HepG2 (cell line): ENCODE results near the gene BRD2. TPM values are rescaled to one million over a fixed set of nuclear protein-coding genes. Genes with fewer than 3 reads are reported as not detected.

ENCODE experiments used
- DZIP1 ChIP-seq: sonication (generic); formaldehyde crosslinking; IDR thresholded peaks from 2 replicates; pipeline ENCODE4 v1.5.0; 2020; ENCODE audit warnings: mild to moderate bottlenecking, missing genetic modification reagents
- EP300 ChIP-seq, 3 experiments: sonication (generic) in 1 of 3; formaldehyde crosslinking in 1 of 3; IDR thresholded peaks; 2 replicates each; pipeline versions ENCODE4 v1.5.1 to v1.6.1; 2011 to 2020; ENCODE audit warnings: low read depth in 2 of 3, low read length in 2 of 3, borderline replicate concordance in 1 of 3, improper control_type of control experiment in 1 of 3, mild to moderate bottlenecking in 1 of 3, missing genetic modification reagents in 1 of 3, moderate library complexity in 1 of 3
- FOXA3 ChIP-seq: IDR thresholded peaks from 2 replicates; pipeline ENCODE4 v1.6.1; 2016; ENCODE audit warnings: missing genetic modification reagents, missing compliant biosample characterization
- GABPB1 ChIP-seq: IDR thresholded peaks from 2 replicates; pipeline ENCODE4 v1.6.1; 2016; ENCODE audit warnings: mild to moderate bottlenecking, missing genetic modification reagents, moderate library complexity, missing compliant biosample characterization
- GPN1 ChIP-seq: sonication (generic); formaldehyde crosslinking; IDR thresholded peaks from 2 replicates; pipeline ENCODE4 v1.5.1; 2020; ENCODE audit warnings: missing genetic modification reagents, borderline replicate concordance
- KDM5B ChIP-seq: sonication (generic); formaldehyde crosslinking; IDR thresholded peaks from 2 replicates; pipeline ENCODE4 v1.4.0; 2020; ENCODE audit warnings: missing genetic modification reagents, mild to moderate bottlenecking, borderline replicate concordance
- MAFG ChIP-seq: sonication (generic); formaldehyde crosslinking; IDR thresholded peaks from 2 replicates; pipeline ENCODE4 v1.5.1; 2020; ENCODE audit warnings: mild to moderate bottlenecking, missing genetic modification reagents
- PPARG ChIP-seq: conservative IDR thresholded peaks from 2 replicates; pipeline ENCODE4 v1.6.1; 2016; ENCODE audit warnings: missing biosample characterization, missing genetic modification reagents
- ZBTB14 ChIP-seq: sonication (generic); formaldehyde crosslinking; IDR thresholded peaks from 2 replicates; pipeline ENCODE4 v1.4.0; 2020; ENCODE audit warnings: missing genetic modification reagents
- ZBTB38 ChIP-seq: sonication (generic); formaldehyde crosslinking; IDR thresholded peaks from 2 replicates; pipeline ENCODE4 v1.5.1; 2020; ENCODE audit warnings: mild to moderate bottlenecking, missing genetic modification reagents
- ZHX2 ChIP-seq, 2 experiments: sonication (generic) in 1 of 2; formaldehyde crosslinking in 1 of 2; IDR thresholded peaks; 2 replicates each; pipeline versions ENCODE4 v1.6.1 to v1.9.0; 2014 to 2022; ENCODE audit warnings: antibody characterized with exemption in 1 of 2, borderline replicate concordance in 1 of 2, inconsistent platforms in 1 of 2, low read depth in 1 of 2, missing genetic modification reagents in 1 of 2
- ZNF17 ChIP-seq: sonication (generic); formaldehyde crosslinking; IDR thresholded peaks from 2 replicates; pipeline ENCODE4 v1.5.0; 2020; ENCODE audit warnings: mild to moderate bottlenecking, missing genetic modification reagents
- ZNF331 ChIP-seq: sonication (generic); formaldehyde crosslinking; IDR thresholded peaks from 2 replicates; pipeline ENCODE4 v1.4.0; 2020; ENCODE audit warnings: missing genetic modification reagents
- ZNF350 ChIP-seq: sonication (generic); formaldehyde crosslinking; IDR thresholded peaks from 2 replicates; pipeline ENCODE4 v1.4.0; 2020; ENCODE audit warnings: mild to moderate bottlenecking, low read depth, missing genetic modification reagents, borderline replicate concordance
- ZNF562 ChIP-seq: sonication (generic); formaldehyde crosslinking; IDR thresholded peaks from 2 replicates; pipeline ENCODE4 v1.8.0; 2022; ENCODE audit warnings: missing genetic modification reagents, borderline replicate concordance
- ZNF737 ChIP-seq: sonication (generic); formaldehyde crosslinking; IDR thresholded peaks from 2 replicates; pipeline ENCODE4 v1.5.0; 2020; ENCODE audit warnings: missing genetic modification reagents, mild to moderate bottlenecking, borderline replicate concordance
- ZNF782 ChIP-seq: sonication (generic); formaldehyde crosslinking; IDR thresholded peaks from 2 replicates; pipeline ENCODE4 v1.4.0; 2020; ENCODE audit warnings: missing genetic modification reagents, mild to moderate bottlenecking, borderline replicate concordance
- ZNF891 ChIP-seq: sonication (generic); formaldehyde crosslinking; IDR thresholded peaks from 2 replicates; pipeline ENCODE4 v1.5.0; 2020; ENCODE audit warnings: mild to moderate bottlenecking, missing genetic modification reagents
- polyA plus RNA-seq, 8 experiments: library from polyadenylated mRNA; depleted of rRNA in 3 of 8; stranded (reverse) in 7 of 8; unstranded in 1 of 8; fragments of >200 nt; fragmentation: Illumina TruSeq in 4 of 8; extraction: Trizol in 4 of 8; gene quantifications; 2 replicates each; pipeline versions ENCODE4 v1.2.1 to v1.2.3, GENCODE V29; 2011 to 2016; ENCODE audit warnings: low read depth in 4 of 8, missing spikeins in 1 of 8, mixed read lengths in 1 of 8; ENCODE audit not compliant: insufficient read depth in 1 of 8
- total RNA-seq, 5 experiments: library from RNA; depleted of rRNA; stranded (reverse); fragments of >200 nt; fragmentation: Illumina TruSeq; extraction: Trizol; gene quantifications; 2 replicates each; pipeline ENCODE4 v1.2.3, GENCODE V29; 2016; ENCODE audit warnings: low read depth in 1 of 5

The BRD2 gene
- total and polyA plus RNA-seq, 2 of the 13 experiments (the other 11 are each of a cell fraction or from before 2014, with no cell fraction given), result 143 to 202 TPM

GRCh38 chr6:32968093-32968866 lies at the start of gene BRD2 (continued):
- TF ChIP-seq ZNF331 (CRISPR knock-in tag) (peak; percentile 71; the same call in 1 of the 2 replicates), MAFG (CRISPR knock-in tag) (no peak), ZNF562 (CRISPR knock-in tag) (no peak), GPN1 (CRISPR knock-in tag) (no peak; the same call in 1 of the 2 replicates), ZHX2 (IDR thresholded peaks at IDR 0.05; ENCODE audit: low read depth) (peak; percentile 16; the same call in 1 of the 2 replicates), ZHX2 (CRISPR knock-in tag; IDR thresholded peaks at IDR 0.05; ENCODE audit: borderline replicate concordance) (0 out of 2 replicates have a peak, but pooled peaks have one; percentile 48), ZNF891 (CRISPR knock-in tag) (peak; percentile 95), EP300 (IDR thresholded peaks at IDR 0.05; ENCODE audit: low read depth in 2 of 2, low read length in 2 of 2) (no peak), EP300 (CRISPR knock-in tag; IDR thresholded peaks at IDR 0.05; ENCODE audit: borderline replicate concordance) (0 out of 2 replicates have a peak, but pooled peaks have one; percentile 50), ZNF17 (CRISPR knock-in tag) (peak; percentile 95; the same call in 1 of the 2 replicates), GABPB1 (CRISPR knock-in tag) (peak; percentile 91), ZBTB14 (CRISPR knock-in tag) (peak; percentile 93), DZIP1 (CRISPR knock-in tag) (peak; percentile 98; the same call in 1 of the 2 replicates), ZNF737 (CRISPR knock-in tag) (peak; percentile 90; the same call in 1 of the 2 replicates), ZBTB38 (CRISPR knock-in tag) (peak; percentile 94), FOXA3 (CRISPR knock-in tag) (no peak; the same call in 1 of the 2 replicates), PPARG (CRISPR knock-in tag) (peak; percentile 62; the same call in 1 of the 2 replicates), ZNF782 (CRISPR knock-in tag) (peak; percentile 98), ZNF350 (CRISPR knock-in tag) (peak; percentile 96), KDM5B (peak; percentile 98)
